Activated CD4-positive, alpha-beta T cell treated with anti-CD3 and anti-CD28 coated beads, Interleukin-2, amount 10 ng/mL, durations not matched to agents 7 days and 5 days (primary cell): ENCODE data around the gene DNAH14. TPM values are rescaled to one million over a fixed set of nuclear protein-coding genes. Genes with fewer than 3 reads are reported as not detected.

Experiments
- CTCF ChIA-PET: fragments of 350-600 bp; sonication (Branson Sonifier 250); formaldehyde crosslinking; loops from one replicate; lab custom pipeline; 2021; ENCODE audit warnings: antibody characterized with exemption; lab: Charles Lee
- POLR2A ChIA-PET: fragments of 350-600 bp; sonication (Branson Sonifier 250); formaldehyde crosslinking; loops from one replicate; lab custom pipeline; 2021; ENCODE audit warnings: antibody characterized with exemption; lab: Charles Lee
- DNase-seq: peaks from one replicate; pipeline ENCODE4 v3.0.0-alpha.2; 2020
- H3K27ac Mint-ChIP-seq: one replicate; pipeline ENCODE4 v1.8.0; 2021; ENCODE audit warnings: mild to moderate bottlenecking, moderate library complexity, mixed read lengths
- H3K27me3 Mint-ChIP-seq: one replicate; pipeline ENCODE4 v1.8.0; 2021; ENCODE audit warnings: mixed read lengths
- H3K36me3 Mint-ChIP-seq: one replicate; pipeline ENCODE4 v1.8.0; 2021; ENCODE audit warnings: low read depth, mixed read lengths
- H3K4me1 Mint-ChIP-seq: one replicate; pipeline ENCODE4 v1.8.0; 2021; ENCODE audit warnings: mixed read lengths
- H3K4me3 Mint-ChIP-seq: one replicate; pipeline ENCODE4 v1.8.0; 2021; ENCODE audit warnings: mild to moderate bottlenecking, moderate library complexity, mixed read lengths
- H3K9me3 Mint-ChIP-seq: one replicate; pipeline ENCODE4 v1.8.0; 2021; ENCODE audit warnings: mixed read lengths
- total RNA-seq, 2 experiments: library from RNA; stranded (reverse); gene quantifications; one replicate each; pipeline ENCODE4 v1.2.3, GENCODE V29; 2021

The DNAH14 gene
- total RNA-seq, 2 experiments from 2014 or later, result 0.40 to 0.82 TPM

GRCh38 chr1:225428068-225428880 is 498.8 kb downstream of the DNAH14 start:
- CTCF ChIA-PET, result interaction anchor here (0.6 to 1.6 kb wide), 8 partner anchors 13 to 378 kb away, joined by 3 to 10 read pairs (median 4); no protein-coding TSS in a partner anchor
- Mint-ChIP-seq H3K36me3 (peaks cover 24% of the 10 kb centered on the region), H3K4me1 (peaks cover 50% of the 10 kb centered on the region), H3K9me3 (peaks cover 3% of the 10 kb centered on the region), H3K4me3 (peak overlapping the region; percentile 90), H3K27me3 (no peaks in the 10 kb centered on the region), H3K27ac (peak overlapping the region; percentile 96)
- peak; percentile 93 for DNase-seq
- POLR2A ChIA-PET, result interaction anchor here (0.9 to 2.2 kb wide), 3 partner anchors 12 to 40 kb away, joined by 3 to 11 read pairs (median 9); no protein-coding TSS in a partner anchor

GRCh38 chr1:225428881-225429455 is 499.5 kb downstream of the DNAH14 start:
- Mint-ChIP-seq H3K27ac (peak overlapping the region; percentile 96), H3K36me3 (peaks cover 17% of the 10 kb centered on the region), H3K4me3 (peak overlapping the region; percentile 90), H3K27me3 (no peaks in the 10 kb centered on the region), H3K4me1 (peaks cover 43% of the 10 kb centered on the region), H3K9me3 (peaks cover 3% of the 10 kb centered on the region)
- no peak for DNase-seq
- POLR2A ChIA-PET, result interaction anchor here (0.9 to 2.2 kb wide), 3 partner anchors 12 to 39 kb away, joined by 3 to 11 read pairs (median 9); no protein-coding TSS in a partner anchor
- CTCF ChIA-PET, result interaction anchor here (1.1 to 1.6 kb wide), 6 partner anchors 12 to 46 kb away, joined by 3 to 10 read pairs (median 4); no protein-coding TSS in a partner anchor

DNA sequence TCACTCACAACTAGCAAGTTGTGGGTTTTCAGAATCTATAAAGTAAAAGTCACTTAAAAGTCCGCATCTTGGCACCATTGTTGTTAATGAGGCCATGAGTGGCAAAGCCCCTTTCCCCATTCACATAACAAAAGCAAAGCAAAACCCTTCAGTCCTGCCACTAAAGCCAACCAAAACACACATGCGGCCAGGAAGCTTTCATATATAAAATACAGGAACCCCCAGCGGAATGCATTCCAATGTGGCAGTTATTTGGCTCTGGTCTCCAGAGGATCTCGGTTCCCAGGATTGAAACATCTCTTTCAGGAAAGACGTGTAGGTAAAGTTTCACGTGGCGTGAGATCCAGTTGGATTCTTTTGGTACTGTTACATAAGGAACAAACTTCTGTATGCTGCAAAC is 500.8 kb downstream of the DNAH14 start:
- Mint-ChIP-seq H3K9me3 (peaks cover 3% of the 10 kb centered on the region), H3K4me1 (peaks cover 29% of the 10 kb centered on the region), H3K4me3 (peak overlapping the region; percentile 0), H3K27me3 (peaks cover 8% of the 10 kb centered on the region), H3K27ac (peak overlapping the region; percentile 25), H3K36me3 (peaks cover 9% of the 10 kb centered on the region)
- ChIA-PET POLR2A (interaction anchor here (2.2 kb wide), 1 partner anchor 14 kb away, joined by 11 read pairs; no protein-coding TSS in a partner anchor), CTCF (interaction anchor here (0.7 to 1.6 kb wide), 3 partner anchors 11 to 341 kb away, joined by 4 to 7 read pairs (median 5); no protein-coding TSS in a partner anchor)
- no peak for DNase-seq

- peaks cover 3% of the 10 kb centered on the region for H3K9me3 Mint-ChIP-seq
Observed at GRCh38 chr1:225431081-225431863, 501.8 kb downstream of the DNAH14 start.

DNA sequence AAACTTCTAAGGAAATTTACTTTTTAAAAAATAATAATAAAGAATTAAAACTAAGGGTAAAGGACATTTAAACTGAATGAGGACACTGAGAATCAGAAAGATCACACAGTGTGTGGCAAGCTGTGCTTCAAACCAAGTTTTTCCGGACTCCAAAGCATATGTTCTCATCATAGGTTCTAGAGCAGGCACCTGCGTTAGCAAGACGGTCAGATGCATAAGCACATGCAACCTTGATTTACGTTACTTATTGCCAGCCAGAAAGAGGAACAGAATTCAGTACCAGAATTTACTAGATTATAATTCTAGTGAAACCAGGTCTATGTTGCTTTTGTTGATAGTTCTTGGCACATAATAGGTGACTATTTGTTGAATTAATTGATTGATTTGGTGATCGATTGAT is 504.6 kb downstream of the DNAH14 start:
- peaks cover 19% of the 10 kb centered on the region for H3K4me1 Mint-ChIP-seq
- no peak for DNase-seq
- ChIA-PET CTCF (interaction anchor here (0.9 to 2.6 kb wide), 3 partner anchors 9 to 27 kb away, joined by 3 to 6 read pairs (median 3); no protein-coding TSS in a partner anchor), POLR2A (interaction anchor here (0.5 kb wide), 1 partner anchor 143 kb away, joined by 3 read pairs; no protein-coding TSS in a partner anchor)
- no peaks in the 10 kb centered on the region for H3K36me3 Mint-ChIP-seq
- H3K27ac Mint-ChIP-seq, result no peak overlapping the region
- H3K9me3 Mint-ChIP-seq, result peaks cover 3% of the 10 kb centered on the region
- no peak overlapping the region for H3K4me3 Mint-ChIP-seq
- peaks cover 11% of the 10 kb centered on the region for H3K27me3 Mint-ChIP-seq

More at GRCh38 chr1:225431081-225431863, 501.8 kb downstream of the DNAH14 start:
- Mint-ChIP-seq H3K4me3 (no peak overlapping the region), H3K36me3 (peaks cover 6% of the 10 kb centered on the region), H3K27ac (no peak overlapping the region), H3K27me3 (peaks cover 11% of the 10 kb centered on the region), H3K4me1 (peaks cover 20% of the 10 kb centered on the region)
- CTCF ChIA-PET, result interaction anchor here (0.7 to 2.6 kb wide), 4 partner anchors 10 to 30 kb away, joined by 4 to 6 read pairs (median 5); no protein-coding TSS in a partner anchor
- no peak for DNase-seq
- POLR2A ChIA-PET, result no interaction called here

GRCh38 chr1:225435076-225435475 is 505.6 kb downstream of the DNAH14 start:
- H3K27me3 Mint-ChIP-seq, result peaks cover 11% of the 10 kb centered on the region
- no peak overlapping the region for H3K4me3 Mint-ChIP-seq
- H3K9me3 Mint-ChIP-seq, result peaks cover 3% of the 10 kb centered on the region
- DNase-seq, result no peak
- H3K27ac Mint-ChIP-seq, result no peak overlapping the region
- CTCF ChIA-PET, result interaction anchor here (1.1 kb wide), 1 partner anchor 8 kb away, joined by 3 read pairs; no protein-coding TSS in a partner anchor
- H3K4me1 Mint-ChIP-seq, result peaks cover 11% of the 10 kb centered on the region
- H3K36me3 Mint-ChIP-seq, result no peaks in the 10 kb centered on the region
- POLR2A ChIA-PET, result no interaction called here

- CTCF ChIA-PET, result no interaction called here
- Mint-ChIP-seq H3K27me3 (peaks cover 11% of the 10 kb centered on the region), H3K4me1 (peaks cover 7% of the 10 kb centered on the region), H3K4me3 (no peak overlapping the region), H3K27ac (no peak overlapping the region), H3K9me3 (peaks cover 3% of the 10 kb centered on the region), H3K36me3 (no peaks in the 10 kb centered on the region)
- POLR2A ChIA-PET, result no interaction called here
- no peak for DNase-seq
Observed at GRCh38 chr1:225435487-225435886, 506.0 kb downstream of the DNAH14 start.

- DNase-seq, result no peak
- ChIA-PET CTCF (no interaction called here), POLR2A (no interaction called here)
- peaks cover 3% of the 10 kb centered on the region for H3K9me3 Mint-ChIP-seq
- no peak overlapping the region for H3K4me3 Mint-ChIP-seq
- H3K27me3 Mint-ChIP-seq, result peaks cover 11% of the 10 kb centered on the region
- peaks cover 10% of the 10 kb centered on the region for H3K4me1 Mint-ChIP-seq
- H3K36me3 Mint-ChIP-seq, result no peaks in the 10 kb centered on the region
- H3K27ac Mint-ChIP-seq, result no peak overlapping the region
Observed at GRCh38 chr1:225435957-225436392, 506.5 kb downstream of the DNAH14 start.

DNA sequence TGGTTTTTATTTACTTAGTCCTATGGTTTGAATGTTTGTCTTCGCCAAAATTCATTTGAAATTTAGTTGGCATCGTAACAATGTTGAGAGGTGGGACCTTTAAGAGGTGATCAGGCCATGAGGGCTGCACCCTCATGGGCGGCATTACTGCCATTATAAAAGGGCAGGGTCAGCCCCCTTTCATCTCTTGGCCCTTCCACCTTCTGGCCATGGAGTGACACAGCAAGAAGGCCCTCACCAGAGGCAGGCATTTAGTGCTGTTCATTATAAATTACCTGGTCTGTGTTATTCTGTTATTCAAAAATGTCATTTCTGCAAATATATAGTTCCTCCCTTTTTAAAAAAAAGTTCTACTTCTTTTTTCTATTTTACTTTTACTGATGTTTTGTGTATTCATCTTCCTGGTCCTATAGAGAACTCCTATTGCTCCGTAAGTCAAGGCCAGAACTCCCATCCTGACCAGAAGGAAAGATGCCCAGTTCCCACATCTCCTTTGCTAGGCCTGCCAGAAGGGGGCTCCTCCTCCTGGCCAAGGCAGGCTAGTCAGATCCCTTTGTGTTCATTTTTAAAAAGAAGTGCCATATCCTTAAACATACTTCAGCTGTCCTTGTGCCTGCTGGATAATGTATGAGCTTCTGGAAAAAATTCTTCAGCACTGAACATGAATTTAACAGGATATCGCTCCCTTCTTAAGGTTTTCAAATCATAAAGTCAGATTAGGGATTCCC is 508.4 kb downstream of the DNAH14 start:
- peaks cover 11% of the 10 kb centered on the region for H3K27me3 Mint-ChIP-seq
- H3K36me3 Mint-ChIP-seq, result no peaks in the 10 kb centered on the region
- ChIA-PET CTCF (no interaction called here), POLR2A (no interaction called here)
- no peak overlapping the region for H3K27ac Mint-ChIP-seq
- H3K4me1 Mint-ChIP-seq, result peaks cover 29% of the 10 kb centered on the region
- no peak for DNase-seq
- no peak overlapping the region for H3K4me3 Mint-ChIP-seq
- H3K9me3 Mint-ChIP-seq, result no peaks in the 10 kb centered on the region

GRCh38 chr1:225440380-225441221 is 511.1 kb downstream of the DNAH14 start:
- H3K36me3 Mint-ChIP-seq, result no peaks in the 10 kb centered on the region
- H3K4me1 Mint-ChIP-seq, result peaks cover 55% of the 10 kb centered on the region
- H3K27me3 Mint-ChIP-seq, result peaks cover 2% of the 10 kb centered on the region
- ChIA-PET POLR2A (interaction anchor here (0.8 kb wide), 1 partner anchor 12 kb away, joined by 3 read pairs; no protein-coding TSS in a partner anchor), CTCF (interaction anchor here (1.0 to 1.7 kb wide), 4 partner anchors 9 to 26 kb away, joined by 3 to 5 read pairs (median 4); no protein-coding TSS in a partner anchor)
- no peak overlapping the region for H3K4me3 Mint-ChIP-seq
- peak overlapping the region; percentile 81 for H3K27ac Mint-ChIP-seq
- H3K9me3 Mint-ChIP-seq, result peaks cover 2% of the 10 kb centered on the region
- no peak for DNase-seq
